GDM1 (cell line): ENCODE data around the gene CAVIN2.

Experiments
- DNase-seq: peaks from one replicate; lab custom pipeline; 2025; lab: John Stamatoyannopoulos, UW

CAVIN2 gene

DNA sequence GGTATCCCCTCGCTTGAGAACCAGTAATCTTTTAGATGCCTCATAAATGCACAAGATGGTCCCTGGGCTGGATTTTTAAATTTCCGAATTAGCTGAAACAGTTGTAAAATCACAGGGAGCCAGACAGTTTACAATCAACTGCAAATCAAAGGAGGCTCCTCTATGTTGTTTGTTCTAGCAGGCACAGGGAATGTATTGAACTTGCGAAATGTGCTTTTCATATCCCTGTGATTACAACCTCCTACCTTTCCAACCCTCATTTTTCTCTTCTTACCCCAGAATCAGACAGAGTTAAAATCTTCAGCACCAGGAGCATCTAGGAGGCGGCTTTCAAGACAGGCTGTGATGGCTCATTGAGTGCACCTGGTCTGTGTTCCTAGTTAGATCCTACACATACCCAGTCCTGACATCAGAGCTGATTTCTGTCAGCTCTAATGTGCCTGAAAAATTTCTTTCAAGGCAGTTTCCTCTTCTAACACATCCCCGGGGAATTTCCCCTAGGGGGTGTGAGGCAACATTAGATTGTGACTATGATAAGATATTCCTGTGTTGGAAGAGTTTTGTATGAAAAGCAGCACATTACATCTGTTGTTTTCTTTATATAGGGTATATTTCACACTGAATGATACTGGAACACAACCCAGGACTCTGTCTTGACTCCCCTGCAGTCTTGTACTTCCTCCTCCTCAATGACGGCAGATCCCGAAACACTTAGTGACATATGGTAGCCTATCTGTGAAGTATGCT, 17.9 kb upstream of the CAVIN2 start:
- no peak for DNase-seq

DNA sequence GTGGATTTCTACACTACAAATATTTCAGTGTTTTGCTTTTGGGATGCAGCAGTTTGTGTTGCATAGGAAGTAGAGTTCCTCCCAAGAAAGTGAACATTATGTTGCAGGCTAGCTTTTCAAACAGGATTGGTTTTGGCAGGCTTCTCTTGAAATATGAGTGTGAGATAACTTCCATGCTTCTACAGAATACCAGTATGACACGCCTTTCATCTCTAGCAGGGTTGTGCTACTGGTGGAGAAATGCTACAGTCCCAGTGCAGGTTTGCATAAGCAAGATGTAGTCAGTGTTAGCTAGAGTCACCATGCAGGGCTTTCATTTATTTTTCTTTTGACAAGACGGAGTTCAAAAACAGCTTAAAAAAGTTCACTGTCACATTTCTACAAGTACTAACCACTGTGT, 17.1 kb upstream of the CAVIN2 start:
- no peak for DNase-seq

DNA sequence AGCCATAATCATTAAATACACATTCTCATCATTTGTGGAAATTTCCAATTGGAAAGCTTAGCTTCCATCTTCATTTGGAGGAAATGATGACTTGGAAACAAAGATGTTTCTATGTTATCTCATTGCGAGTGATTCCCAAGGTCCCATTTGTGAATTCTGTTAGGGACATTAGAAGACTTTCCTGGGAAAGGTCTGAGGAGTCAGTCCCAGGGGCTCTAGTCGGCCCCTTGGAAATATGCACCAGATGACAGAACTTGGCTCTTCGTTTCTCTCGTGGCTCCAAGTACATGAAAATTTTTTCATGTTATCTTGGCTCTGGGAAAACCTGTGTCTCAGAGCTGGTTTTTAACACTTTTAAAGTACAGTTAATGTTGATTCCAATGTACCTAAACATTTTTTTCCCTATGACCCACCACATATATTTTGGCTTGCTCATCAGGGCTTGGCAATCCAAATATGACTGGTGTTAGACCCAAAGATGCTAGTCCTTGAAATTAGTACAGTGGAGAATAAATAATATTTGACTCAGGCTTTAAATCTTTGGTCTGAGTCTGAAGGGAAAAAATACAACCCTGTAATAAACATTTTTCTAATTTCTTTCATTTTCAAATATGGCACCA, 15.4 kb upstream of the CAVIN2 start:
- DNase-seq, result no peak

DNA sequence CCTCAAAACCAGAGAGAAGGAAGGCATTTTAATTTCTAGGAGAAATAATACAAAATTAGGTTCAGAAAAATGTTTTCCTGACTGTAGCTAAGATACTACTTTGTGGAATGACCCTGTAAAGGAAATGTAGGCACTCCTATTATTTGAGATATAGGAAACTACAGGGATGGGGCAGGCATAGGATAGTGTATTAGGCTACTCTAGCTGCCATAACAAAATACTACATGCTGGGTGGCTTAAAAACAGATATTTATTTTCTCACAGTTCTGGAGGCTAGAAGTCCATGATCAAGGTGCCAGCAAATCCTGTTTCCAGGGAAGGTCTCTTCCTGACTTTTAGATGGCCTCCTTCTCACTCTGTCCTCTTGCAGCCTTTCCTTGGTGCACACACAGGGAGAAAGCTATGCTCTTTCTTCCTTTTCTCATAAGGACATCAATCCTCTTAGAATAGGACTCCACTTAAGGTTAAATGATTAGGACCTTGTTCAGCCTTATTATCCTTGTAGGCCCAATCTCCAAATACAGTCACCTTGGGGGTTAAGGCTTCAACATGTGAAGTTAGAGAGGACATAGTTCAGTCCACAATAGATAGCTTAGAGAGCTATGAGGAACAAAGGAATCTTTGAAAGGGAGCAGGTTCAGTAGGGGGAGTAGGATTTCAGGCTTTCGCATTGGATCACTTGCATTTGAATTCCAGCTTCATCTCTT, 14.0 kb upstream of the CAVIN2 start:
- no peak for DNase-seq

DNA sequence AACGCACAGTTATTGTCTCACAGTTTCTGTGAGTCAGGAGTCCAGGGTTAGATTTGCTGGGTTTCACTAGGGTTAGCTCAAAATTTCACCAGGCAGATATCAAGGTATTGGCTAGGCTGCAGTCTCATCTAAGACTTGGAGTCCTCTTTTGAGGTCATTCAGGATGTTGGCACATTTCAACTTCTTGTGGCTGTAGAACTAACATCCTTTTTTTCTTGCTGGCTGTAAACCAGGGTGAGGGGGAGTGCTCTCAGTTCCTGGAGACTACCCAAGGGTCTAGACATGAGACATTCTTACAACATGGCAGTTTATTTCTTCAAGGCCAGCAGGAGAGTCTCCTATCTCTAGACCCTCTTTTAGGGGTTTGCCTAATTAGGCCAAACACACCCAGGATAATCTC, 12.8 kb upstream of the CAVIN2 start:
- DNase-seq, result no peak

DNA sequence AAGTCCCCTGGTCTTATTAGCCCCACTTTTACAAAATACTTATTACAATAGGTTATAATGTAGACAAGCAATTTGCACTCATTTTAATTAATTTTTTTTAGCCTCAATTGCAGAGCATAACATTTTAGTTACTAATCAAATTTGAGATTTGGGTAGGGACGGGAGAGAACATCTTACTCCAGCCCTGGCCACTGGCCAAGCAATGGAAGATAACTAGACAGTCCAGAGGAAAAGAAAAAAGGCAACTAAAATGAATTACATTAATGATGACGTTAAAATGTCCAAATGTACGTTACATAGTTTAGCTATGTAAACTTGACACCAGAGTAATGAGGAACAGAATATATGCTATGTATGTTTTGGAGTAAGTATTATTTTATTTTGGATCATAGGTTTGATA, 11.0 kb upstream of the CAVIN2 start:
- no peak for DNase-seq

DNA sequence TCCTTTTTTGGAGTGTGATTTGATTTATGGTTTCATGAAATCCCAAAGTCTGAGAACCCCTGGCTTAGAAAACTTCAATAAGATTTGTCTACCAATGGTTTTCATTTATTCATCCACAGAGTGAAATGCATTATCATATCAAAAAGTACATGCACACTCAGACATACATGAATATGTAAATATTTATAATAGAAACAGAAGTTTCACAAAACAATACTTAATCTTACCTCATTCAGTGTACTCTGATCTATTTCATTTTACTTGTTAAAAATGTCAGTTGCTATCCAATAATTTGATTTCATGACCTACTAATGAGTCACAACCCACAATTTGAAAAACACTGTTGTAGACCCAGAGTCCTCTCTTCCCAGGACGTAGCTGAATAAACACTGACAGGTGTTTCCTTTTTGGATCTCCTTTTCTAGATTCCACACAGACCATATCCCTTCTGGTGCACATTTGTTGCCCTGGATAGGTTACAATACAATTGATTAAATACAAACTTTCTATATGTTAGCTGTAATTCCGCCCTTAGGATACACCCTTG, 10.4 kb upstream of the CAVIN2 start:
- DNase-seq, result no peak

DNA sequence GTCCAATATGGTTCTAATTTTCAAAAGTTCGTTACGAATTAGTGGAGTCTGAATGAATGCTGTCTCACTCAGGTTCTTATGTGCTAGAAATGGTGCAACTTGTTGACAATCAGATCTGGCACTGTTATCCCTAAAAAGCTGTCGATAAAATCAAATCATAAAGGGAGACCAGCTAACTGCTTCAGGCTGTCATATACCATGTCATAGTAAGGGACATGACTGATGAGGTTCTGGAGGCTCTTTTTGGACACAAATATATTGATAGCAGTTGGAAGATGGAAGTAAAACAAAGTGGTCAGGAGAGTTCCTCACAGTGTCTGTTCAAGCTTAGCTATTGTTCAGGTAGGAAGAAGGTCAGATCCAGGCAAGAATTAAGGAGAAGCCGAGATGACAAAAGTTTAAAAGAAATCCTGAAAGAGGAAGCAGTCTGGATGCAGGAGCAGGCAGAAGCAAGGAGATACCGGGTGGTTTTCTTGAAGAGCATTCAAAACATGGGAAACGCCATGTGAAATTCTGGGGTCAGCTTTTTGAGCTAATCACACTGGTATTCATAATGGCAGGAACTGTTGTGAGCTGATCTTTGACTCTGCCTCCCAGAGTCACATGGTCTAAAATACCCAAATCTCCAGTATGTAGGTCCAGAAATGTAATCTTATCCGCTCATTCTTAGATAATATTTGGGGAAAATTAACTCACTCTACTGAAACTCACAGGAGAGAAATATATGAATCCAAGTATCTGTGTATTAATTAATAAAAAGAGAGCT, 9.4 kb upstream of the CAVIN2 start:
- no peak for DNase-seq

DNA sequence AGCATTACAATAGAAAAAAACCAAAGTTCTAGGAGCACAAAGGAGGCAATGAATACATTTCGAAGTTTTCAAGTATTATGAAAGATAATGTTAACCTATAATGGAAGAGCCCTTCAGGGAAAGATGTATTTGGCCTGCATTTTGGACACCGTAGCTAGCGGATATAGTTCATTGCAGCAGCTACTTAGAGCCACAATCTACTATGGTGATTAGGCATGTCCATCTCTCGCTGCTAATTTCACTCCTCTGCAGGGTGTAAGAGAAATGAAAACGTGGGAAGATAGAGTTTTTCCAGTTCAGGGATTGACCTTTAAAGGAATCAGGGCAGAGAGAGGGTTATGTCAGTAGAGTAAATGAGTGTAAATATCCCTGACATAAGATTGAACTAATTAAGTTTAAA, 8.5 kb upstream of the CAVIN2 start:
- DNase-seq, result no peak

DNA sequence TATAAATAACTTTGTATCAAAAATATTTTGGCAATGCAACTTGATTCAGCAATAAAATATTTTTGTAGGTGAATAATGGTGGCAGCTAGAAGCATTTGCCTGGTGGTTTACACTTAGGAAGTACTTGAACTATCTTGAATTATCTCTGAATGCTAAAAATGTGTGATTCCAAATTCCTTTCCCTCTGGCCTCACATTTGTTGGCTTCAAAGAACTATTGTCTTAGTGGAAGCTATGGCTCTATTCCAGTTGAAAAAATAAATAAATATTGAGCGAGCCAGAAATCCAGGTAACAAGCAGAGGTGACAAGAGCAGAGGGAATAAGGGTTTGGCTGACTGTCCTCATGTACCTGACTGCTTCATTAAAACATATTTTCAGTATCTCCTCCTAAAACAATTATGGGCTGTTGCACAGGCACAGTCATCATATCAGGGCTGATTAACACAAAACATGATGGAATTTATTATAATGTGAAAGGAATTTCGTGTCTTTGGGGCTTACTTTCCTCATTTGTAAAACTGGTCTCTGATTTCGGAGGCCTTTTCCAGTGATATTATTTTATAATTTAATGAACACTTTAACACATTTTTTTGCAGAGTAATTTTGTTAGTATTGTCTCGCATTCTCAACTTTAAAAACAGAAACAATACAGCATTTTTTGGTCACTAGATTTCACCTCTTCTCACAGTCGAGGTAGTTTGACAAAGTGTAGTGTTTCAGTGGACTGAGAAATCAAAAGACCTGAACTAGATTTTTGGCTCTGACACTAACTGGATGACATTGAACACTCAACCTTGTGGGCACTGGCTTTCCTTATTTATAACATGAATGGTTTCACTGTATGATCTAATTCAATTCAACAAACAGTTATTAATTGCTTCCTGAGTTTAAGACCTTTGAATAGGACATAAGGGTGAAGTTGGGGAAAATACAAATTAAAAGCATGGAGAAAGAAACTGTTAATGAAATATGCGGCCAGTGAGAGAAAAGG, 7.8 kb upstream of the CAVIN2 start:
- no peak for DNase-seq

DNA sequence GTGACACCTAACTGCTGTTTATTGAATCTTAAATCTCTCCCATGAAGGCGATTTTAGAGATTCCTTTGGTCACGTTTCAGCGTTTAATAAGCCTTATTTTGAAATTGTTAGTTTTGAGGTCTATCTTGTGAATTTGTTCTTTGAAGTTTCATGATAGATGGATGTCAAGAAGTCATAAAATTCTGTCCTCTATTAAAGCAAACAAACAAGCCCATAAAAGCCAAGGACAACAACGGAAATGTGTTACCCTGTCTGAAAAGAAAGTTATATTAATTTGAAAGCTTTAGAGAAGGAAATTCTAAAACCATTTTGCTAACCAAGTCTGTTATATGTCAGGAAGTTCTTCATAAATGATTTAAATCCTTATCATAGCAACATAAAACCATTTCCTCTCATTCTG, 7.0 kb upstream of the CAVIN2 start:
- DNase-seq, result no peak

DNA sequence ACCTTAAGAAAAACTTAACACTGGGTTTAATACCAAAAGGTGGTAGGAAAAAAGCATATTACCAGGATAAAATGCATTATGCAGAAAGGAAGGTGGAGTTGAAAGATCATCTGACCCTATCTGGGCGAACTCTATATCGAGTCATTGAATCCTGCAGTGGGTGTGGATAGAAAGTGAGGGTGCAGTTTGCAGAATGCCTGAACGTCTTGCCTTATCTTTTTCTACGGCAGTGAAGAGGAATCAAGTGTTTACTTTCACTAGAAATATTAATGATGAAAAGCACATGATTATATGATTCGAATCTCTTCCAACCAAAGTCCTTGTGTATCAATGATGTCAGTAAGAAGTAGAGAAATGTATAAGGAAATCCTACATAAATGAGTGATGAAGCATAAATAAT, 4.3 kb upstream of the CAVIN2 start:
- DNase-seq, result no peak

DNA sequence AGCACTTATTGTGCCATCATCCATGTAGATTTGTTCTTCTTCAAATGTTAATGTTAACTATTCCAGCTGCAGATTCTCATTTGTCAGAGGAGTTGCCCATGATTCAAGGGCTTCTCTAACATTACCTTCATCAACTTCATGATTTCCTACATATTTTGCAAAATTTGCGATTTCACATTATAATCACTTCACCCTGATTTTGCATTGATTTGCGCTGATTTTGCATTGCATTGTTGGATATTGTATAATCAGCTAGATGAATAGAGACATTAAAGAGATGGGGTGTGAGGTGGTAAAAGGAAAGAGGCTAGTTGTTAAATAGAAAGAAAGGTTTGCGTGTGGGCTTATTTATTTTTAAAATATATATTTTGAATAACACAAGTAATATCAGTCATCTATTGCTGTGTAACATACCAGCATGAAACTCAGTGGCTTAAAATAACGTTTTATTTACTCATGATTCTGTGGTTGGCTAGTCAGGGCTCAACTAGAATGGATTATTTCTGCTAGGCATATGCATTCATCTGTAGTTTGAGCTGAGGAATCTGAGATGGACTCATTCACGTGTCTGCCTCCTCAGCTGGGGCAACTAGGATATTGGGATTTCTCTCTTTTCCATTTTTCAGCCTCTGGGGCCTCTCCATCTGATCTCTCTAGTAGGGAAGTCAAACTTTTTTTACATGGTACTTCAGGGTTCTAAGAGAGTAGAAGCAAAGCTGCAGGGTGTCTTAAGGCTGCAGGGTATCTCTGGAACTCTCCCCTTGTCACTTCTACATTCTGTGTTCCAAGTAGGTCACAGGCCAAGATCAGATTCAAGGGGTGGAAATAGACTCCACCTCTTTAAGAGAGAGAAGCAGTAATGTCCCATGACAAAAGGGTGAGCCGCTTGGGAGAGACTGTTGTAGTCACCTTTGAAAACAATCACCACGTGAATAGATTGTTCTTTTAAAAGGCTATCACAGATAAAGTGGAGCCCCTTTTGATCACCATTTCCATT, 2.2 kb upstream of the CAVIN2 start:
- no peak for DNase-seq

DNA sequence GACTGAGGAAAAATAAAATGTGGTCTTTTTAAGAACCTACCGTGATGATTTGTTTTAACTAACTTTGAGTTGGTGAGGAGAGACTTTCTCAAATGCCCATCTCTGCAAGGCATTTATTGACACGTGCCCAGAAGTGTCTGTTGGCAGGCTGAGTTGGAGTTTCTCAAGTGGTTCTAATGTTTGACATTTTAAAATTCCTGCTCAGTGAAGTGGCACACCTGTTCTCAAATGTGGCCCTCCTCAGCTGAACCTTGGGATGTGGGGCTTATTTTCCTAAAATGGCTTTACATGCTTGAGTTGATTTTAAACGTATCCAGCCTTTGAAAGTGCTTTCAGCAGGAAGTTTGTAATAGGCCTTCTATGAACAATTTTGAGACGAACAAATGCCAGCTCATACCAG, 876 bp upstream of the CAVIN2 start:
- DNase-seq, result no peak

DNA sequence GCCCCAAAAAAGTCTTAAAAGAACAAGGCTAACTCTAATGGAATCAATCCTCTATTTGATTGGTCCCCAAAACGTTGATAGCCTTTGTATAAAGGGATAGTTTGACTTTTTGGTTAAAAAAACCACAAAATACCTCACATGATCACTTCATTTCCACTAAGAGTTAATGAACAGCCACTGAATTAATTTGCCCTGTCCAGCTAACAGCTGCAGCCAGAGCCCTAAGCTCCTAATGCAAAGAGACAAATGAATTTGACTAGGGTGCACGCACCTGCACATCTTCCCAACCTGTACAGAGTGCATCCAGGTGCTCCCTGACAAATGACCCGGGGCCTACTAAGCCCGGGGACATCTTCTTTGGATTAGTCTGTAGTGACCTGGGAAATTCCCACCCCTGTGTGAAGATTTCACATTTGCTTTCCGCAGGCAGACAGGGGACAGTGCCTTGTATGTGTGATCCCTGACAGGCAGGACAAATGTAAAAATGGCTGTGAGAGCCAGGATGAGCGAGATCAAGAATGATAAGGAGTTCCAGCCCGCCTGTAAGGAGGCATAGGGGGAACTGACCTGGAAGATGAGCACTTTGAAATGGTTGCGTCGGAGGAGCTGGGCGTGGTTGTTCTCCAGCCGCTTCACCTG, 893 bp downstream of the CAVIN2 start:
- no peak for DNase-seq

DNA sequence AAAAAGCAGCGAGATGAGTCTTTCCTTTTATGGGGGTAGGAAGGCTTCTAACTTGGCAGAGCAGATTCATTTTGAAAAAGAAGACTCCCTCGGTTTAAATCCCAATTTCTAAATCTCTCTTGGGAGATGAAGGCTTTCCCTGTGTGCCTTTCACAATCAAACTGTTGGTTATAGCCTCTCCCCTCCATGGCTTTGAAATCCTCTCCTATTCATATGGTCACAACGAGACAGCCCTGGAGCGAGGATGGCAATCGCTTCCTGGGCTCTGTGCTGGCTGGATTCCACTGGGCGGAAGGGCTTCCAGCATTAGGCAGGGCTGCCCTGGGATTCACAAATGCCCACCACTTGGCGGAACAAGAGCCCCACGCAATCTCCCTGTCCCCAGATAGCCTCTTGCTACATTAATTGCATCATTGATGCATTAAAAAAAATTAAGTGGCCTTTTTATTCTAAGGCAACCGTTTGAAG, 1.6 kb downstream of the CAVIN2 start:
- no peak for DNase-seq

DNA sequence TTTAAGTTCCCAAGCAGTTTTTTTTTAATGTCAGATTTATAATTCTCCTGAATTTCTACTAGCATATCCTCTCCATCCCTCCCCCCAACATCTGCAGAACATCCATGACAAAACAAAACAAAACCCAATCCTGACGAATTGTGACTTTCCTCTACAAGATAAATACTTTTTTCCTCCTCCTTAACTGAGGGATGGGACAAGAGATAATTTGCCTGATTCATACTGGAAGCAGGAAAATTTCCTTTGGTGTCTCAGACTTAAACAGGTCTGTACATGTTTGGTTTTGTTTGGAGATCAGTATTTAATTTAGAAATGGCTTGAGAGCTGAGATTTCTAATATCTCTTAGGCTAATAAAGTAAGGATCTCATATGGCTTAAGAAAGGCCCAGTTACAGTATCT, 2.2 kb downstream of the CAVIN2 start:
- DNase-seq, result no peak

DNA sequence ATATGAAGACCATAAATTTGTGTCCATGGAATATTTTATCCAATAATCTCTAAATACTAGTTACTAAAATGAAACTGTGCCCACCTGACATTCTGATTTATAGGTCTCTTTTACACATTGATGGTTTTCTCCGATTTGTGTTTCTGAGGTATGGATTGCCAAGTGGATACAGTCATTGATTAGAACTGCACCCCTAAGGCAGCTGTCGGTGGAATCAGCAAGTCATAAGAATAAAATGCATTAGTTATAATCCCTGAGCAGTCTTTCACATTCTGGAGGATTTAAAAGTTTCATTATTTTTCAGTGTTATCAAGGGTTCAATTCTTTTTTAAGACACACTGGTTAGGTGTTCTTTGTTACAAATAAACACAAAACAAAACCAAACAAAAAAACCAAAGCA, 6.0 kb downstream of the CAVIN2 start:
- no peak for DNase-seq
